Kidney capillary endothelial cell (primary cell): ENCODE measurements around the gene MBNL3.
"Not testable (repeated sequence)": the region's sequence is repeated elsewhere in the genome, so short reads cannot be mapped to it uniquely, and the experiment has no call there.

Experiments used
- DNase-seq: peaks from one replicate; pipeline ENCODE4 v3.0.0-alpha.2; 2018; ENCODE audit warnings: low spot score

The MBNL3 gene

GRCh38 chrX:132474544-132475248, 14.1 kb downstream of the MBNL3 start:
- no peak for DNase-seq

- no peak for DNase-seq
Observed at GRCh38 chrX:132472397-132472796, 16.4 kb downstream of the MBNL3 start.

GRCh38 chrX:132470831-132471230, 18.0 kb downstream of the MBNL3 start:
- no peak for DNase-seq

- no peak for DNase-seq
Observed at GRCh38 chrX:132470179-132470578, 18.7 kb downstream of the MBNL3 start.

GRCh38 chrX:132468454-132468853, 20.4 kb downstream of the MBNL3 start:
- DNase-seq, result no peak

- DNase-seq, result no peak
Observed at GRCh38 chrX:132467989-132468388, 20.8 kb downstream of the MBNL3 start.

- no peak for DNase-seq
Observed at GRCh38 chrX:132467026-132467425, 21.8 kb downstream of the MBNL3 start.

GRCh38 chrX:132463411-132463810, 25.4 kb downstream of the MBNL3 start:
- no peak for DNase-seq

GRCh38 chrX:132461886-132462285, 27.0 kb downstream of the MBNL3 start:
- DNase-seq, result no peak

GRCh38 chrX:132452911-132453550, 35.8 kb downstream of the MBNL3 start:
- no peak for DNase-seq

GRCh38 chrX:132445909-132446308, 42.9 kb downstream of the MBNL3 start:
- DNase-seq, result not testable (repeated sequence)

GRCh38 chrX:132444936-132445335, 43.9 kb downstream of the MBNL3 start:
- no peak for DNase-seq

GRCh38 chrX:132443196-132444135, 45.4 kb downstream of the MBNL3 start:
- no peak for DNase-seq

- no peak for DNase-seq
Observed at GRCh38 chrX:132442691-132443090, 46.1 kb downstream of the MBNL3 start.

GRCh38 chrX:132435222-132435621, 53.6 kb downstream of the MBNL3 start:
- no peak for DNase-seq

GRCh38 chrX:132433551-132433950, 55.3 kb downstream of the MBNL3 start:
- DNase-seq, result no peak

- no peak for DNase-seq
Observed at GRCh38 chrX:132433001-132433400, 55.8 kb downstream of the MBNL3 start.

- no peak for DNase-seq
Observed at GRCh38 chrX:132428896-132429295, 59.9 kb downstream of the MBNL3 start.

- DNase-seq, result no peak
Observed at GRCh38 chrX:132426695-132427281, 62.0 kb downstream of the MBNL3 start.

GRCh38 chrX:132425744-132426318, 63.0 kb downstream of the MBNL3 start:
- no peak for DNase-seq

GRCh38 chrX:132423323-132423722, 65.5 kb downstream of the MBNL3 start:
- no peak for DNase-seq

- DNase-seq, result no peak
Observed at GRCh38 chrX:132415012-132415411, 73.8 kb downstream of the MBNL3 start.
